GM23338 (cell line): Measurements from ENCODE around the gene UBE2L6. TPM values are rescaled to one million over a fixed set of nuclear protein-coding genes. Genes with fewer than 3 reads are reported as not detected.

Experiments used
- ATAC-seq: fragments of 200-7000 bp; cut with Tn5 transposase; 3 replicates; pipeline ENCODE4 v1.9.1; 2020
- DNase-seq: peaks from one replicate; pipeline ENCODE4 v3.0.0-alpha.2; 2015; ENCODE audit warnings: low spot score
- H2AFZ ChIP-seq: fragments of 200-600 bp; sonication (generic); 2 replicates; pipeline ENCODE4 v1.8.0; 2016; ENCODE audit warnings: antibody characterized with exemption, mild to moderate bottlenecking, moderate library complexity
- H3F3A ChIP-seq: fragments of 200-600 bp; sonication (generic); replicated peaks from 2 replicates; pipeline ENCODE4 v1.8.0; 2017; ENCODE audit warnings: antibody characterized with exemption, mixed run types, low read depth
- H3K27ac ChIP-seq: fragments of 200-600 bp; sonication (generic); 2 replicates; pipeline ENCODE4 v1.6.1; 2016; ENCODE audit warnings: low read depth
- H3K27me3 ChIP-seq: fragments of 200-600 bp; sonication (generic); 2 replicates; pipeline ENCODE4 v1.8.0; 2016; ENCODE audit warnings: mild to moderate bottlenecking, mixed run types, moderate library complexity; ENCODE audit not compliant: insufficient read depth
- H3K36me3 ChIP-seq: fragments of 200-600 bp; sonication (generic); 2 replicates; pipeline ENCODE4 v1.8.0; 2016; ENCODE audit warnings: mild to moderate bottlenecking; ENCODE audit not compliant: insufficient read depth
- H3K4me1 ChIP-seq: fragments of 200-600 bp; sonication (generic); 2 replicates; pipeline ENCODE4 v1.8.0; 2016; ENCODE audit warnings: mild to moderate bottlenecking, moderate library complexity; ENCODE audit not compliant: insufficient read depth
- H3K4me2 ChIP-seq: fragments of 200-600 bp; sonication (generic); 2 replicates; pipeline ENCODE4 v1.7.1; 2017; ENCODE audit warnings: mixed run types
- H3K4me3 ChIP-seq: fragments of 200-600 bp; sonication (generic); 2 replicates; pipeline ENCODE4 v1.6.1; 2016; ENCODE audit warnings: mixed run types
- H3K79me2 ChIP-seq: fragments of 200-600 bp; sonication (generic); replicated peaks from 2 replicates; pipeline ENCODE4 v1.8.0; 2017; ENCODE audit warnings: mild to moderate bottlenecking; ENCODE audit not compliant: insufficient read depth
- H3K9me2 ChIP-seq: fragments of 200-600 bp; sonication (generic); 2 replicates; pipeline ENCODE4 v1.8.0; 2017; ENCODE audit not compliant: insufficient read depth
- H4K20me1 ChIP-seq: fragments of 200-600 bp; sonication (generic); replicated peaks from 2 replicates; pipeline ENCODE4 v1.8.0; 2017; ENCODE audit warnings: mild to moderate bottlenecking; ENCODE audit not compliant: insufficient read depth
- H3K27ac Mint-ChIP-seq: 2 replicates; pipeline ENCODE4 v1.8.0; 2020; ENCODE audit warnings: inconsistent platforms, mild to moderate bottlenecking, moderate library complexity, mixed read lengths
- H3K27me3 Mint-ChIP-seq: 3 replicates; pipeline ENCODE4 v1.8.0; 2022; ENCODE audit warnings: low read depth, mild to moderate bottlenecking, moderate library complexity, mixed read lengths, inconsistent platforms; ENCODE audit not compliant: insufficient read depth, poor library complexity
- H3K36me3 Mint-ChIP-seq: 3 replicates; pipeline ENCODE4 v1.8.0; 2021; ENCODE audit warnings: low read depth, mild to moderate bottlenecking, inconsistent platforms, moderate library complexity, mixed read lengths
- H3K4me1 Mint-ChIP-seq: 3 replicates; pipeline ENCODE4 v1.8.0; 2020; ENCODE audit warnings: mild to moderate bottlenecking, inconsistent platforms, mixed read lengths
- H3K4me3 Mint-ChIP-seq: 3 replicates; pipeline ENCODE4 v1.8.0; 2021; ENCODE audit warnings: moderate library complexity, mild to moderate bottlenecking, inconsistent platforms, mixed read lengths
- H3K9me3 Mint-ChIP-seq: 3 replicates; pipeline ENCODE4 v1.8.0; 2020; ENCODE audit warnings: moderate library complexity, mild to moderate bottlenecking, inconsistent platforms, mixed read lengths
- CREB1 ChIP-seq: fragments of 250-450 bp; sonication (Bioruptor Pico); IDR thresholded peaks from 2 replicates; pipeline ENCODE4 v1.5.0; 2020; ENCODE audit warnings: low read depth, mild to moderate bottlenecking, moderate library complexity
- CTCF ChIP-seq, 2 experiments: fragments of 200-600 bp in 1 of 2; sonication (generic) in 1 of 2; conservative IDR thresholded peaks; 2 replicates each; pipeline versions ENCODE4 v1.5.1 to v1.6.1; 2016 to 2017; ENCODE audit warnings: antibody characterized with exemption in 2 of 2, low read depth in 2 of 2, mild to moderate bottlenecking in 2 of 2, moderate library complexity in 1 of 2
- ETS1 ChIP-seq: IDR thresholded peaks from 2 replicates; pipeline ENCODE4 v1.6.1; 2016; ENCODE audit warnings: antibody characterized with exemption
- EZH2phosphoT487 ChIP-seq: fragments of 200-600 bp; sonication (generic); IDR thresholded peaks from one replicate; pipeline ENCODE4 v1.8.1; 2018; ENCODE audit warnings: antibody characterized with exemption; ENCODE audit not compliant: unreplicated experiment
- JUNB ChIP-seq: IDR thresholded peaks from one replicate; pipeline ENCODE4 v1.6.1; 2016; ENCODE audit warnings: antibody characterized with exemption; ENCODE audit not compliant: unreplicated experiment
- NANOG ChIP-seq: IDR thresholded peaks from 2 replicates; pipeline ENCODE4 v1.6.1; 2016; ENCODE audit warnings: antibody characterized with exemption, borderline replicate concordance
- POLR2AphosphoS5 ChIP-seq: IDR thresholded peaks from 2 replicates; pipeline ENCODE4 v1.6.1; 2016; ENCODE audit warnings: antibody characterized with exemption, low read depth
- REST ChIP-seq: IDR thresholded peaks from one replicate; pipeline ENCODE4 v1.6.1; 2018; ENCODE audit warnings: antibody characterized with exemption; ENCODE audit not compliant: unreplicated experiment
- STAT1 ChIP-seq: IDR thresholded peaks from one replicate; pipeline ENCODE4 v1.6.1; 2016; ENCODE audit warnings: antibody characterized with exemption; ENCODE audit not compliant: unreplicated experiment
- ZNF462 ChIP-seq: fragments of 250-450 bp; sonication (Bioruptor Pico); IDR thresholded peaks from 2 replicates; pipeline ENCODE4 v1.5.0; 2020; ENCODE audit warnings: mild to moderate bottlenecking, moderate library complexity
- polyA plus RNA-seq: library from polyadenylated mRNA; unstranded; fragments of >200 nt; fragmentation: Nextera tagmentation; extraction: Ambion mirVana; gene quantifications from 2 replicates; pipeline ENCODE4 v1.2.1, GENCODE V29; 2016
- total RNA-seq: library from RNA; depleted of rRNA; stranded (reverse); fragments of >200 nt; shearing (Covaris generic); gene quantifications from 2 replicates; pipeline ENCODE4 v1.2.3, GENCODE V29; 2014

UBE2L6 gene
- total and polyA plus RNA-seq, 2 experiments from 2014 or later: 46.0 to 52.0 TPM

- Histone ChIP-seq H3K27ac (no peak overlapping the region), H3K4me1 (no peaks in the 10 kb centered on the region), H3F3A (no peaks in the 10 kb centered on the region), H3K4me3 (no peak overlapping the region), H3K9me2 (no peaks in the 10 kb centered on the region), H3K4me2 (no peak overlapping the region), H3K36me3 (no peaks in the 10 kb centered on the region; the same call in 1 of the 2 replicates), H2AFZ (no peak overlapping the region), H3K27me3 (no peaks in the 10 kb centered on the region), H4K20me1 (no peaks in the 10 kb centered on the region), H3K79me2 (no peaks in the 10 kb centered on the region)
- no peak for TF ChIP-seq NANOG
- H3K27ac Mint-ChIP-seq: no peak overlapping the region
- DNase-seq (no peak), ATAC-seq (no peak)
- H3K9me3 Mint-ChIP-seq: no peaks in the 10 kb centered on the region
- H3K36me3 Mint-ChIP-seq: peaks cover 66% of the 10 kb centered on the region
- no peak overlapping the region for H3K4me3 Mint-ChIP-seq
- peaks cover 5% of the 10 kb centered on the region for H3K27me3 Mint-ChIP-seq
- peaks cover 11% of the 10 kb centered on the region; the same call in 1 of the 3 replicates for H3K4me1 Mint-ChIP-seq
These were observed 15.5 kb downstream of the UBE2L6 start for GRCh38 chr11:57551941-57552340.

GRCh38 chr11:57549983-57550382 lies 17.5 kb downstream of the UBE2L6 start:
- H3K27ac ChIP-seq: no peak overlapping the region
- H3K27me3 ChIP-seq: no peaks in the 10 kb centered on the region
- H3K4me3 ChIP-seq: no peak overlapping the region
- DNase-seq: no peak
- Mint-ChIP-seq H3K4me3 (no peak overlapping the region), H3K27me3 (peaks cover 9% of the 10 kb centered on the region), H3K9me3 (no peaks in the 10 kb centered on the region), H3K4me1 (0 out of 3 replicates have a peak, but pooled peaks cover 4% of the 10 kb centered on the region), H3K27ac (no peak overlapping the region), H3K36me3 (peaks cover 51% of the 10 kb centered on the region)
- no peak overlapping the region for H2AFZ ChIP-seq
- no peaks in the 10 kb centered on the region for H4K20me1 ChIP-seq
- no peaks in the 10 kb centered on the region for H3K4me1 ChIP-seq
- no peak overlapping the region for H3K4me2 ChIP-seq
- no peaks in the 10 kb centered on the region for H3K79me2 ChIP-seq
- H3K9me2 ChIP-seq: no peaks in the 10 kb centered on the region
- no peaks in the 10 kb centered on the region; the same call in 1 of the 2 replicates for H3K36me3 ChIP-seq
- no peaks in the 10 kb centered on the region for H3F3A ChIP-seq
- no peak for ATAC-seq
- TF ChIP-seq STAT1 (no peak), NANOG (no peak), ZNF462 (CRISPR knock-in tag) (no peak), REST (no peak), EZH2phosphoT487 (no peak), POLR2AphosphoS5 (no peak), CREB1 (CRISPR knock-in tag) (no peak), CTCF (conservative IDR thresholded peaks at IDR 0.05; ENCODE audit: low read depth in 2 of 2) (no peak), ETS1 (no peak), JUNB (no peak)
